DMS153 treated with DMSO at 0.1 percent for 48 hours (cell line): Measurements from ENCODE around the gene AAMDC.
A peak's percentile ranks its signal among the peaks of the same experiment; 100 is the strongest.
"Not testable (repeated sequence)": the region's sequence is repeated elsewhere in the genome, so short reads cannot be mapped to it uniquely, and the experiment has no call there.

Experiments used
- DNase-seq: peaks from one replicate; lab custom pipeline; 2025; ENCODE audit not compliant: unreplicated experiment; lab: John Stamatoyannopoulos, UW

The AAMDC gene

GRCh38 chr11:77819921-77820564 lies 901 bp upstream of the AAMDC start:
- peak; percentile 8 for DNase-seq

- no peak for DNase-seq
These were observed 456 bp downstream of the AAMDC start for GRCh38 chr11:77821349-77821851.

GRCh38 chr11:77822126-77822525 lies 1.2 kb downstream of the AAMDC start:
- not testable (repeated sequence) for DNase-seq

- no peak for DNase-seq
These were observed 2.8 kb downstream of the AAMDC start for GRCh38 chr11:77823775-77824174.

GRCh38 chr11:77828926-77829325 lies 8.0 kb downstream of the AAMDC start:
- DNase-seq, result no peak

- DNase-seq, result no peak
These were observed 12.4 kb downstream of the AAMDC start for GRCh38 chr11:77833302-77833701.

- DNase-seq, result no peak
These were observed 21.6 kb downstream of the AAMDC start for GRCh38 chr11:77842441-77843121.

GRCh38 chr11:77843700-77844099 lies 22.8 kb downstream of the AAMDC start:
- not testable (repeated sequence) for DNase-seq

- DNase-seq, result no peak
These were observed 30.6 kb downstream of the AAMDC start for GRCh38 chr11:77851503-77851902.

- no peak for DNase-seq
These were observed 33.9 kb downstream of the AAMDC start for GRCh38 chr11:77854838-77855237.

GRCh38 chr11:77857906-77858457 lies 37.0 kb downstream of the AAMDC start:
- not testable (repeated sequence) for DNase-seq

GRCh38 chr11:77861444-77861843 lies 40.5 kb downstream of the AAMDC start:
- not testable (repeated sequence) for DNase-seq

- DNase-seq, result no peak
These were observed 44.9 kb downstream of the AAMDC start for GRCh38 chr11:77865805-77866204.

GRCh38 chr11:77866336-77866735 lies 45.4 kb downstream of the AAMDC start:
- no peak for DNase-seq

GRCh38 chr11:77868744-77869143 lies 47.8 kb downstream of the AAMDC start:
- DNase-seq, result no peak

- no peak for DNase-seq
These were observed 50.9 kb downstream of the AAMDC start for GRCh38 chr11:77871855-77872254.

GRCh38 chr11:77873345-77873744 lies 52.4 kb downstream of the AAMDC start:
- no peak for DNase-seq

GRCh38 chr11:77874206-77874605 lies 53.3 kb downstream of the AAMDC start:
- DNase-seq, result no peak

GRCh38 chr11:77876045-77876444 lies 55.1 kb downstream of the AAMDC start:
- no peak for DNase-seq

- DNase-seq, result not testable (repeated sequence)
These were observed 57.3 kb downstream of the AAMDC start for GRCh38 chr11:77878247-77878646.

GRCh38 chr11:77879218-77879617 lies 58.3 kb downstream of the AAMDC start:
- DNase-seq, result no peak

GRCh38 chr11:77882396-77882795 lies 61.5 kb downstream of the AAMDC start:
- no peak for DNase-seq
